ENCODE results near the gene KLHL3. TPM values are rescaled to one million over a fixed set of nuclear protein-coding genes. Genes with fewer than 3 reads are reported as not detected.

Gene KLHL3
- polyA plus RNA-seq, 1 of the 3 experiments (the other 2 are of a cell fraction): 3.8 TPM

DNA sequence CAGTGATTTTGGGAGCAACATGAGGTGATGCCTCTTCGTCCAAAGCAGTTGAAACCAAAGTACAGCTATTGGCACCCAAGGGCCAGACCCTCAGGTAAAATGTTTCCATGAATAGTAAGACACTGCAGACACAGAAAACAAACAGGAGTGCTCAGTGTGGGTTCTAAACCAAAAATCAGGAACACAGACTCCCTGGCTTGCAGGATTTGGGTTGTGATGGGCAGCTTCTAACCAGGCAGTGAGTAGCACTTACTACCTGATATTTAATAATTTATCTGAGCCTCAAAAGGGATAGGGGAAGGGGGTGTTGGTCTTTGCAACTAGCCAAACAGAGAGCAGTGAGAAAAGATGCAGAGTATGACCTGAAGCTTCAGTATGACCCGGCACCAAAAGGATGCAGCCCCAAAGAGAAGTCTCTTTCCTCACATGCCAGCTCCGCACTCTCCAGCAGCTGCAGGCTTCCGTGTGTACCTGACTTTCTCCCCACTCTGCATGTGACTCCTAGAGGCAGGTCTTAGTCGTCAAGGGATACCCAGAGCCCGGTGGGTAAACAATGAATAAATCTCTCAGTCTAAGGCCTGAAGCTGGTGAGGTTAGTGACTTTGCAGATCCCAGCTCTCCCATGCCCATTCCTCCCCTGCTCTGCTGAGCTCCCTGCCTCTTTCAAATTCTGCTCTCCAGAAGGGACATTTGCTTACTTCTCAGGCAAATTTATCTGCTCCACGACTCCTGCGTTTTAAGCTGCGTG is 131.4 kb downstream of the KLHL3 start:
- no peaks in the 10 kb centered on the region for H3K9me2 ChIP-seq
- 41% methylated on average over 9 of the region's 9 CpGs for WGBS (ENCODE audit: low lambda C conversion rate)
- ChIA-PET CTCF (interaction anchor here (0.7 to 3.7 kb wide), 16 partner anchors 8 to 285 kb away, joined by 3 to 23 read pairs (median 4); no protein-coding TSS in a partner anchor), POLR2A (interaction anchor here (1.1 kb wide), 1 partner anchor 24 kb away, joined by 5 read pairs; no protein-coding TSS in a partner anchor)
- no peaks in the 10 kb centered on the region for H4K20me1 ChIP-seq (ENCODE audit: insufficient read depth)
- H3K4me3 ChIP-seq (ENCODE audit: low read depth in 2 of 2, low read length in 1 of 2): no peak overlapping the region
- H3K4me1 ChIP-seq (ENCODE audit: control insufficient read depth in 1 of 2, insufficient read depth in 2 of 2, low read depth in 1 of 2, low read length in 1 of 2): peaks cover 0 to 36% of the 10 kb centered on the region in 2 experiments; a peak in 2 of 4 replicates
- DNase-seq: no peak
- H3K9me3 ChIP-seq: no peaks in the 10 kb centered on the region
- peaks cover 40% of the 10 kb centered on the region for H3K27me3 ChIP-seq (ENCODE audit: insufficient read depth)
- H3K27ac ChIP-seq (ENCODE audit: low read depth in 2 of 2, low read length in 1 of 2): no peak overlapping the region
- TF ChIP-seq TAF1 (IDR thresholded peaks at IDR 0.05; ENCODE audit: borderline replicate concordance, low read depth, low read length) (no peak), RCOR1 (IDR thresholded peaks at IDR 0.05; ENCODE audit: low read length) (no peak), JUND (IDR thresholded peaks at IDR 0.05) (no peak), EP300 (IDR thresholded peaks at IDR 0.05; ENCODE audit: borderline replicate concordance in 1 of 2, low read depth in 1 of 2, low read length in 1 of 2) (no peak), FOXJ3 (CRISPR knock-in tag; IDR thresholded peaks at IDR 0.05) (no peak), SMC3 (IDR thresholded peaks at IDR 0.05; ENCODE audit: low read depth, low read length) (no peak), CHD2 (IDR thresholded peaks at IDR 0.05; ENCODE audit: low read length, partially characterized antibody) (no peak), EZH2phosphoT487 (IDR thresholded peaks at IDR 0.05; ENCODE audit: borderline replicate concordance, low read depth) (no peak), POLR2AphosphoS5 (IDR thresholded peaks at IDR 0.05; ENCODE audit: low read depth, low read length) (no peak), ELF1 (IDR thresholded peaks at IDR 0.05) (no peak)
- TF ChIP-seq, protein P1, sequence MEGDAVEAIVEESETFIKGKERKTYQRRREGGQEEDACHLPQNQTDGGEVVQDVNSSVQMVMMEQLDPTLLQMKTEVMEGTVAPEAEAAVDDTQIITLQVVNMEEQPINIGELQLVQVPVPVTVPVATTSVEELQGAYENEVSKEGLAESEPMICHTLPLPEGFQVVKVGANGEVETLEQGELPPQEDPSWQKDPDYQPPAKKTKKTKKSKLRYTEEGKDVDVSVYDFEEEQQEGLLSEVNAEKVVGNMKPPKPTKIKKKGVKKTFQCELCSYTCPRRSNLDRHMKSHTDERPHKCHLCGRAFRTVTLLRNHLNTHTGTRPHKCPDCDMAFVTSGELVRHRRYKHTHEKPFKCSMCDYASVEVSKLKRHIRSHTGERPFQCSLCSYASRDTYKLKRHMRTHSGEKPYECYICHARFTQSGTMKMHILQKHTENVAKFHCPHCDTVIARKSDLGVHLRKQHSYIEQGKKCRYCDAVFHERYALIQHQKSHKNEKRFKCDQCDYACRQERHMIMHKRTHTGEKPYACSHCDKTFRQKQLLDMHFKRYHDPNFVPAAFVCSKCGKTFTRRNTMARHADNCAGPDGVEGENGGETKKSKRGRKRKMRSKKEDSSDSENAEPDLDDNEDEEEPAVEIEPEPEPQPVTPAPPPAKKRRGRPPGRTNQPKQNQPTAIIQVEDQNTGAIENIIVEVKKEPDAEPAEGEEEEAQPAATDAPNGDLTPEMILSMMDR (IDR thresholded peaks at IDR 0.05): no peak
- TF ChIP-seq, protein P2, sequence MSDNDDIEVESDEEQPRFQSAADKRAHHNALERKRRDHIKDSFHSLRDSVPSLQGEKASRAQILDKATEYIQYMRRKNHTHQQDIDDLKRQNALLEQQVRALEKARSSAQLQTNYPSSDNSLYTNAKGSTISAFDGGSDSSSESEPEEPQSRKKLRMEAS (IDR thresholded peaks at IDR 0.05; ENCODE audit: low read depth): no peak
- TF ChIP-seq, protein P3, sequence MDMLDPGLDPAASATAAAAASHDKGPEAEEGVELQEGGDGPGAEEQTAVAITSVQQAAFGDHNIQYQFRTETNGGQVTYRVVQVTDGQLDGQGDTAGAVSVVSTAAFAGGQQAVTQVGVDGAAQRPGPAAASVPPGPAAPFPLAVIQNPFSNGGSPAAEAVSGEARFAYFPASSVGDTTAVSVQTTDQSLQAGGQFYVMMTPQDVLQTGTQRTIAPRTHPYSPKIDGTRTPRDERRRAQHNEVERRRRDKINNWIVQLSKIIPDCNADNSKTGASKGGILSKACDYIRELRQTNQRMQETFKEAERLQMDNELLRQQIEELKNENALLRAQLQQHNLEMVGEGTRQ (IDR thresholded peaks at IDR 0.05; ENCODE audit: borderline replicate concordance, low read depth, low read length): no peak
- TF ChIP-seq, protein P4, sequence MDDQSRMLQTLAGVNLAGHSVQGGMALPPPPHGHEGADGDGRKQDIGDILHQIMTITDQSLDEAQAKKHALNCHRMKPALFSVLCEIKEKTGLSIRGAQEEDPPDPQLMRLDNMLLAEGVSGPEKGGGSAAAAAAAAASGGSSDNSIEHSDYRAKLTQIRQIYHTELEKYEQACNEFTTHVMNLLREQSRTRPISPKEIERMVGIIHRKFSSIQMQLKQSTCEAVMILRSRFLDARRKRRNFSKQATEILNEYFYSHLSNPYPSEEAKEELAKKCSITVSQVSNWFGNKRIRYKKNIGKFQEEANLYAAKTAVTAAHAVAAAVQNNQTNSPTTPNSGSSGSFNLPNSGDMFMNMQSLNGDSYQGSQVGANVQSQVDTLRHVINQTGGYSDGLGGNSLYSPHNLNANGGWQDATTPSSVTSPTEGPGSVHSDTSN (IDR thresholded peaks at IDR 0.05): no peak
- TF ChIP-seq, protein P5, sequence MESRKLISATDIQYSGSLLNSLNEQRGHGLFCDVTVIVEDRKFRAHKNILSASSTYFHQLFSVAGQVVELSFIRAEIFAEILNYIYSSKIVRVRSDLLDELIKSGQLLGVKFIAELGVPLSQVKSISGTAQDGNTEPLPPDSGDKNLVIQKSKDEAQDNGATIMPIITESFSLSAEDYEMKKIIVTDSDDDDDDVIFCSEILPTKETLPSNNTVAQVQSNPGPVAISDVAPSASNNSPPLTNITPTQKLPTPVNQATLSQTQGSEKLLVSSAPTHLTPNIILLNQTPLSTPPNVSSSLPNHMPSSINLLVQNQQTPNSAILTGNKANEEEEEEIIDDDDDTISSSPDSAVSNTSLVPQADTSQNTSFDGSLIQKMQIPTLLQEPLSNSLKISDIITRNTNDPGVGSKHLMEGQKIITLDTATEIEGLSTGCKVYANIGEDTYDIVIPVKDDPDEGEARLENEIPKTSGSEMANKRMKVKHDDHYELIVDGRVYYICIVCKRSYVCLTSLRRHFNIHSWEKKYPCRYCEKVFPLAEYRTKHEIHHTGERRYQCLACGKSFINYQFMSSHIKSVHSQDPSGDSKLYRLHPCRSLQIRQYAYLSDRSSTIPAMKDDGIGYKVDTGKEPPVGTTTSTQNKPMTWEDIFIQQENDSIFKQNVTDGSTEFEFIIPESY (IDR thresholded peaks at IDR 0.05; ENCODE audit: borderline replicate concordance, low read depth): no peak
- no peaks in the 10 kb centered on the region for H3F3A ChIP-seq (replicated peaks; ENCODE audit: insufficient read depth)
- no peak overlapping the region for H3K9ac ChIP-seq
- no peaks in the 10 kb centered on the region for H3K36me3 ChIP-seq (replicated peaks in 1 of 2; ENCODE audit: control insufficient read depth in 1 of 2, insufficient read depth in 2 of 2, low read length in 1 of 2)
- H3K4me2 ChIP-seq: no peak overlapping the region
- H3K79me2 ChIP-seq (ENCODE audit: insufficient read depth): no peaks in the 10 kb centered on the region
- no peak overlapping the region for H2AFZ ChIP-seq (ENCODE audit: low read depth)
